Immature natural killer cell (primary cell): ENCODE measurements around the gene PTPRD. TPM values are rescaled to one million over a fixed set of nuclear protein-coding genes. Genes with fewer than 3 reads are reported as not detected.

Source experiments
- DNase-seq, 3 donors: peaks; one replicate each; pipeline ENCODE4 v3.0.0; 2022; ENCODE audit warnings: mixed read lengths in 1 of 3
- H3K27ac Mint-ChIP-seq, 6 donors: one replicate each; pipeline ENCODE4 v1.8.0; 2020; ENCODE audit warnings: mixed read lengths in 6 of 6, mild to moderate bottlenecking in 5 of 6, inconsistent platforms in 4 of 6, moderate library complexity in 3 of 6
- H3K27me3 Mint-ChIP-seq, 3 donors: one replicate each; pipeline ENCODE4 v1.8.0; 2020 to 2021; ENCODE audit warnings: low read depth in 3 of 3, mild to moderate bottlenecking in 3 of 3, mixed read lengths in 3 of 3, moderate library complexity in 3 of 3, inconsistent platforms in 1 of 3
- H3K36me3 Mint-ChIP-seq, 3 donors: one replicate each; pipeline ENCODE4 v1.8.0; 2020; ENCODE audit warnings: mixed read lengths in 3 of 3, inconsistent platforms in 2 of 3, mild to moderate bottlenecking in 2 of 3
- H3K4me1 Mint-ChIP-seq, 2 donors: one replicate each; pipeline ENCODE4 v1.8.0; 2020; ENCODE audit warnings: inconsistent platforms in 2 of 2, mild to moderate bottlenecking in 2 of 2, mixed read lengths in 2 of 2, moderate library complexity in 1 of 2
- H3K4me3 Mint-ChIP-seq, 5 donors: one replicate each; pipeline ENCODE4 v1.8.0; 2020; ENCODE audit warnings: mild to moderate bottlenecking in 5 of 5, mixed read lengths in 5 of 5, inconsistent platforms in 3 of 5, moderate library complexity in 3 of 5
- H3K9me3 Mint-ChIP-seq, 6 donors: one replicate each; pipeline ENCODE4 v1.8.0; 2020; ENCODE audit warnings: mild to moderate bottlenecking in 6 of 6, mixed read lengths in 6 of 6, inconsistent platforms in 4 of 6, moderate library complexity in 3 of 6
- polyA plus RNA-seq, 3 donors: library from polyadenylated mRNA; unstranded; fragments of 300-500 nt; fragmentation: Illumina TruSeq; gene quantifications; one replicate each; pipeline ENCODE4 v1.2.3, GENCODE V29; 2021

PTPRD gene
- not detected for polyA plus RNA-seq

DNA sequence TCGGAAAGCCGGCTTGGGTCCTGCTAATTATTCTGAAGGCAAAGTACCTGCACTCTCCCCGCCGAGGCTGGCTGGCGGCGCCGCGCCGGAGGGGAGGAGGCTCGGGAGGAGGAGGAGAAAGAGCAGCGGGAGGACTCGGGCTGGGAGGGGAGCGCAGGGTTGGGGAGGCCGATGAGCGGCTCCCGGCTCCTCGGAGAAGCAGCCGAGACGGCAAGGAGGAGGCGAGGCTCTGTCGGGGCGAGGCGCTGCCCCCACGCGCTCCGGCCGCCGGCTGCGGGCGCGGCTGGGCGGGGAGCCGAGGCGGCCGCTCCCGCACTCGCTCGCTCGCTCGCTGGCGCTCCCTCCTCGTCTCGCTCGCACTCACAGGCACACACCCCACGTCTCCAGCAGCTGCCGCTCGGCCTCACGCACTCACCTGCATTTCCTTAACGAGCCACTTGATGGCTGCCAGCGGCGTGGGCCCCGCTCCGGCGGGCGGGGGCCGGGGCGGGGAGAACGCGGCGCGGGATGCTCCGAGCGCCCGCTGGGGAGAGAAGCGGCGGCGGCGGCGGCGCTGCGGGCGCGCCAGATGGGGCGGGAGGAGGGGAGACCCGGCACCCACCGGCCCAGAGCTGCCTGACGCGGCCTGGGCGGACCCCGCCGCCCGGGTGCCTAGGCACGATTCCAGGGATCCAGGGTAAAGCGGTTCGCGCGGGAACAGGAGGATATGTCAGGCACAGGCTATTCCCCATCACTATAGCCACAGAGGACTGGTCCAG lies at the start of gene PTPRD:
Gene PTPRD (minus strand): TSS at position 362 of the 758 bp plus-strand sequence.
- DNase-seq: no peak
- Mint-ChIP-seq H3K36me3 (no peaks in the 10 kb centered on the region), H3K27me3 (peaks cover 7 to 11% (median 10%) of the 10 kb centered on the region in 3 donors), H3K4me3 (peak within 1 kb of the TSS in 3 of 5 donors; percentile 18 to 33 (median 21)), H3K27ac (no peak within 1 kb of the TSS), H3K4me1 (no peaks in the 10 kb centered on the region), H3K9me3 (peaks cover 2 to 42% (median 20%) of the 10 kb centered on the region in 6 donors)

DNA sequence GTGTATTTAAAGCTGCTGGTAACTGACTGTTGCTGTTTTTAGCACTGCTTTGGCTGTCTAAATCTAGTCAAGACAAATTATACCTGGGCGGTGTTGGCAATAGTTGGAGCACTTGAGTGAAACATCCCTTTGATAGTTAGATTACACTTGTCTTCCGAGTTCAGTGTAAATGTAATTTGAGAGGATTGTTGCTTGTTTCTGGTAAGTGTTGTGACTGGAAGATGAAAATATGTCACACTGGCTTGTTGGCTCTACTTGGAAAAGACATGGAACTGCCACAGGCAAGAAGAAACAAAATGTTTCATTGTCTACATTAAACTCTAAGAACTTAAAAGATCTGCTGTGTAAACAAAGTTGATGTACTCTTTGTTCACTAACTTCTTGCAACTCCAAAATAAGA lies 49.2 kb upstream of the PTPRD start:
- no peak overlapping the region for H3K4me3 Mint-ChIP-seq

GRCh38 chr9:10661376-10661775 lies 48.6 kb upstream of the PTPRD start:
- Mint-ChIP-seq H3K4me1 (no peaks in the 10 kb centered on the region), H3K4me3 (no peak overlapping the region), H3K27ac (no peak overlapping the region), H3K36me3 (no peaks in the 10 kb centered on the region), H3K9me3 (peaks cover 0 to 41% (median 22%) of the 10 kb centered on the region in 6 donors), H3K27me3 (no peaks in the 10 kb centered on the region)
- DNase-seq: no peak

More for the DNA sequence above, 49.2 kb upstream of the PTPRD start:
- no peak overlapping the region for H3K27ac Mint-ChIP-seq
- H3K27me3 Mint-ChIP-seq: no peaks in the 10 kb centered on the region
- no peaks in the 10 kb centered on the region for H3K4me1 Mint-ChIP-seq
- no peaks in the 10 kb centered on the region for H3K36me3 Mint-ChIP-seq
- peaks cover 0 to 35% (median 17%) of the 10 kb centered on the region in 6 donors for H3K9me3 Mint-ChIP-seq
- DNase-seq: no peak

- no peaks in the 10 kb centered on the region for H3K4me1 Mint-ChIP-seq
- H3K36me3 Mint-ChIP-seq: peaks cover 0 to 4% (median 0%) of the 10 kb centered on the region in 3 donors
- peaks cover 18 to 57% (median 30%) of the 10 kb centered on the region in 6 donors for H3K9me3 Mint-ChIP-seq
- peaks cover 0 to 2% (median 0%) of the 10 kb centered on the region in 3 donors for H3K27me3 Mint-ChIP-seq
- no peak overlapping the region for H3K4me3 Mint-ChIP-seq
- no peak overlapping the region for H3K27ac Mint-ChIP-seq
- DNase-seq: no peak
These were observed 38.2 kb upstream of the PTPRD start for GRCh38 chr9:10651012-10651411.

DNA sequence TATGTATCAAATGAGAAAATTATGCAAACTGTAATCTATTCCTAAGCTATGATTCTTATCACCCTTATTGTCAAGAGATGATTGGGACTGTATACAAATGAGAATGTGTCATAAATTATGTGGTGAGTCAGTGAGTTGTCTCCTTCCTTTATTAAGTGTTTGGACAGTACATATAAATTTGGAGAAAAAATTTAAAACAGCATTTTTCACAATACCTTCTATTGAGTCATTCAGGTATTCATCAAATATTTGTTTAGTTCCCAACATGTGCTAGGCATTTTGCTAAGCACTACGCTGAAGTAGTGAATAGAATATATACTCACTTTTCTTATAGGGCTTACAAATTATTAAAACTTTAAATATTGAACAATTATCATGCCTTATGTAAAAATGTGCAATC lies 36.3 kb upstream of the PTPRD start:
- H3K4me1 Mint-ChIP-seq: no peaks in the 10 kb centered on the region
- no peak for DNase-seq
- H3K9me3 Mint-ChIP-seq: peaks cover 19 to 48% (median 26%) of the 10 kb centered on the region in 6 donors
- H3K4me3 Mint-ChIP-seq: no peak overlapping the region
- H3K27me3 Mint-ChIP-seq: peaks cover 0 to 2% (median 0%) of the 10 kb centered on the region in 3 donors
- H3K27ac Mint-ChIP-seq: no peak overlapping the region
- peaks cover 0 to 4% (median 0%) of the 10 kb centered on the region in 3 donors for H3K36me3 Mint-ChIP-seq

DNA sequence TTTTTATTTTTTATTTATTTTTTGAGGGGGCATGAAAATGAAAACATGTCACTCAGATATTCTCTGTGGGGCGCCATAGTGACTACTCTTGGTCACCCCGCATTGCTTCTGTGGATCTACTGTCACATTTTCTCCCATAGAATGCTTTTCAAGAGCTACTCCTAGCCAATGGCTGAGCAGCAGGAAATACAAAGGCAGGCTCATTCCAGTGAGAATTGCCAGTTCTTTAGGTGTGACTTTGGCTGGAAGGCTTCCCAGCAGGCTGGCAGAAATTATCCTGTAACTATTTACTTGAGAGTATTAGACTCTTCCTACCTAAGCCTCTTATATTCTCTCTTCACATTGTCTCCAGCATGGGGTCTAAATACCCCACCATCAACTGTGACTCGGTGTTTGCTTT lies 21.0 kb upstream of the PTPRD start:
- no peaks in the 10 kb centered on the region for H3K36me3 Mint-ChIP-seq
- H3K4me1 Mint-ChIP-seq: no peaks in the 10 kb centered on the region
- DNase-seq: no peak
- peaks cover 4 to 50% (median 19%) of the 10 kb centered on the region in 6 donors for H3K9me3 Mint-ChIP-seq
- no peaks in the 10 kb centered on the region for H3K27me3 Mint-ChIP-seq
- no peak overlapping the region for H3K4me3 Mint-ChIP-seq
- no peak overlapping the region for H3K27ac Mint-ChIP-seq

DNA sequence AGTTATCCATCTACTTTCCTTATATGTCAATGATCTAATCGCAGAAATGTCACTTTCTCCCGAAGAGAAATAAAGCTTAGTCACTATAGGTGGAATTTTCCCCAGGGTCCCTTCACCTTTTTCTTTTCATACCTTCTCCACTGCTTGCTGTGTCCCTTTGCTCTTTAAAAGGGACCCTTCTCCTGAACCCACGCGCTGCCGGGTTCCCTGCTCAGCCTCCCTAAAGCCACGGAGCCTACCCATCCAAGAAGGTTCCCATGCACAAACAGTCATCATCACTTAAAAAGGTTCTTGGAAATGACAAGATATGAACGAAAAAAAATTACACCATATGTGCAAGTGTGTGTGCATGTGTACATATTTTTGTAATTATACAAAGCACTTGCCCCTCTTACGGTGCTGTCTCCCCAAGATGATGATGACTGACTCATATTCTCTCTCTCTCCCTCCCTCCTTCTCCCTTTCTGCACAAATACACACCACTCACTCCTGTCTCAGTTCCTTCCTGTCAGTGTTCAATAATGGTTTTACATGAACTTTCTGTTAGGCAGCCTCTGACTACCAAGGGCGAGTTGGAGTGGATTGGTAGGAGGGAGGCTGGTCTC lies 1.5 kb upstream of the PTPRD start:
- DNase-seq: no peak
- Mint-ChIP-seq H3K9me3 (peaks cover 4 to 44% (median 21%) of the 10 kb centered on the region in 6 donors), H3K36me3 (no peaks in the 10 kb centered on the region), H3K27me3 (peaks cover 9 to 11% (median 10%) of the 10 kb centered on the region in 3 donors), H3K27ac (no peak overlapping the region), H3K4me1 (no peaks in the 10 kb centered on the region), H3K4me3 (peak overlapping the region in 3 of 5 donors; percentile 11 to 27 (median 22))

- peak overlapping the region in 1 of 5 donors; percentile 21 for H3K4me3 Mint-ChIP-seq
- no peaks in the 10 kb centered on the region for H3K4me1 Mint-ChIP-seq
- H3K27ac Mint-ChIP-seq: no peak overlapping the region
- no peaks in the 10 kb centered on the region for H3K36me3 Mint-ChIP-seq
- no peak for DNase-seq
- H3K9me3 Mint-ChIP-seq: peaks cover 2 to 43% (median 20%) of the 10 kb centered on the region in 6 donors
- H3K27me3 Mint-ChIP-seq: peaks cover 7 to 11% (median 10%) of the 10 kb centered on the region in 3 donors
These were observed 617 bp upstream of the PTPRD start for GRCh38 chr9:10613419-10613818.

DNA sequence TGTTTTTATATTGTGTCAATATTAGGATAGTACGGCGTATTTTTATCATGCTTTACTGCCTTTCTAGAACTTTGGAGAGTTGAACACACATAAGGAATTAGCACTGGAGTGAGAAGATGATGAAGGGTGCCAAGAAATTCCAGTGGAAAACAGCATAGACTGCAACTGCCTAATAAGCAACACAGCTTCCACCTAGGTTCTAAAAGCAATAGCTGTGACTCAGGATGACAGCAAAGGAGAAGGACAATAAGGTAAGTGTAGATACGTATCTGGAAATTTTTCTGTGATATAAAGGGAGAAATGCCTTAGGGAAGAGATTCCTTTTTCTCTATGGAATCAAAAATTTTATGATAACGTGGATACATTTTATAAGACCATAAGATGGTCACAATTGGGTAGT lies 7.4 kb downstream of the PTPRD start:
- Mint-ChIP-seq H3K27me3 (no peaks in the 10 kb centered on the region), H3K4me3 (no peak overlapping the region), H3K4me1 (no peaks in the 10 kb centered on the region), H3K27ac (no peak overlapping the region), H3K9me3 (peaks cover 0 to 37% (median 8%) of the 10 kb centered on the region in 6 donors), H3K36me3 (no peaks in the 10 kb centered on the region)
- no peak for DNase-seq

GRCh38 chr9:10604927-10605326 lies 7.9 kb downstream of the PTPRD start:
- H3K9me3 Mint-ChIP-seq: peaks cover 0 to 40% (median 8%) of the 10 kb centered on the region in 6 donors
- H3K27me3 Mint-ChIP-seq: no peaks in the 10 kb centered on the region
- H3K27ac Mint-ChIP-seq: no peak overlapping the region
- no peak overlapping the region for H3K4me3 Mint-ChIP-seq
- no peak for DNase-seq
- no peaks in the 10 kb centered on the region for H3K36me3 Mint-ChIP-seq
- no peaks in the 10 kb centered on the region for H3K4me1 Mint-ChIP-seq

GRCh38 chr9:10597801-10598200 lies 15.0 kb downstream of the PTPRD start:
- DNase-seq: no peak
- no peak overlapping the region for H3K27ac Mint-ChIP-seq
- H3K36me3 Mint-ChIP-seq: peaks cover 0 to 4% (median 0%) of the 10 kb centered on the region in 3 donors
- peaks cover 0 to 43% (median 7%) of the 10 kb centered on the region in 6 donors for H3K9me3 Mint-ChIP-seq
- H3K4me1 Mint-ChIP-seq: no peaks in the 10 kb centered on the region
- H3K27me3 Mint-ChIP-seq: no peaks in the 10 kb centered on the region
- no peak overlapping the region for H3K4me3 Mint-ChIP-seq

DNA sequence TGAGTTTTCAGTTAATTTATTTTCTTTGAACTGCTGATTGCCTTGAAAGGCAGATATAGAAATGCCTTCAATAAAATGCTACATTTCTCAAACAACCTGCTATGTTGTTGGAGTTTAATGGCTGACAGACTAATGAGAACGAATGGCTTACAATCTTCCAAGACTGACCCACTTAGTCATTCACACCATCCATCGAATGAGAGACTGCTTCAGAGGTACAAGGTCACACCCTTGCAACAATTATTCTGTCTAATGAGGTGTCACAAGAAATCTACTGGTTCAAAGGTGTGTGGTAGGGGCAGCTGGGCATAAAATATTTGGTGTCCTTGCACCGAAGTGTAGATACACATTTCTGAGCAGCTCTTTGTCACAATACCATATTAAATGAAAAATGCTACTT lies 18.3 kb downstream of the PTPRD start:
- Mint-ChIP-seq H3K4me3 (no peak overlapping the region), H3K27ac (no peak overlapping the region), H3K36me3 (peaks cover 0 to under 1% (median 0%) of the 10 kb centered on the region in 3 donors), H3K27me3 (no peaks in the 10 kb centered on the region), H3K4me1 (no peaks in the 10 kb centered on the region), H3K9me3 (peaks cover 2 to 50% (median 12%) of the 10 kb centered on the region in 6 donors)
- no peak for DNase-seq

- DNase-seq: no peak
- H3K9me3 Mint-ChIP-seq: peaks cover 11 to 71% (median 28%) of the 10 kb centered on the region in 6 donors
- H3K27me3 Mint-ChIP-seq: no peaks in the 10 kb centered on the region
- no peak overlapping the region for H3K27ac Mint-ChIP-seq
- H3K4me3 Mint-ChIP-seq: no peak overlapping the region
- peaks cover 0 to 9% (median 0%) of the 10 kb centered on the region in 3 donors for H3K36me3 Mint-ChIP-seq
- no peaks in the 10 kb centered on the region for H3K4me1 Mint-ChIP-seq
These were observed 26.4 kb downstream of the PTPRD start for GRCh38 chr9:10586407-10586806.

DNA sequence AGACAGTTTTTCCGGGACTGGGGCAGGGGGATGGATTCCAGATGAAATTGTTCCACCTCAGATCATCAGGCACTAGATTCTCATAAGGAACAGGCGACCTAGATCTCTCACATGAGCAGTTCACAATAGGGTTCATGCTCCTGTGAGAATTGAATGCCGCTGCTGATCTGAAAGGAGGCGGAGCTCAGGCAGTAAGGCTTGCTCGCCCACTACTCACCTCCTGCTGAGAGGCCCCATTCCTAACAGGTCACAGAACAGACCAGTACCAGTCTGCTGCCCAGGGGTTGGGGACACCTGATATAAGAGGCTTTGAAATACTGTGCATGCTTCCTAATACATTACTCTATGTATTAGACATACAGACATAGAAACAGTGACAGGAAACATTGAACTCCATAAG lies 41.1 kb downstream of the PTPRD start:
- Mint-ChIP-seq H3K9me3 (peaks cover 10 to 45% (median 19%) of the 10 kb centered on the region in 6 donors), H3K36me3 (peaks cover 0 to 3% (median 0%) of the 10 kb centered on the region in 3 donors), H3K27ac (no peak overlapping the region), H3K27me3 (no peaks in the 10 kb centered on the region), H3K4me3 (no peak overlapping the region), H3K4me1 (no peaks in the 10 kb centered on the region)
- no peak for DNase-seq
